ENCODE measurements around the gene ALDOC. TPM values are rescaled to one million over a fixed set of nuclear protein-coding genes. Genes with fewer than 3 reads are reported as not detected.

Gene ALDOC
- total and polyA plus RNA-seq, 10 of the 15 experiments (the other 5 are each of a cell fraction or from before 2014, with no cell fraction given): 16.0 to 268 (median 78.2) TPM

GRCh38 chr17:28598799-28599310 lies 22.2 kb upstream of the ALDOC start, which contains the start of gene SPAG5 (continued):
- no peak for TF ChIP-seq PRDM15 (CRISPR knock-in tag; IDR thresholded peaks at IDR 0.05)
- TF ChIP-seq PAX8 (IDR thresholded peaks at IDR 0.05): no peak
- TF ChIP-seq SIN3A (IDR thresholded peaks at IDR 0.05; ENCODE audit: low read depth, low read length): peak; percentile 95
- TF ChIP-seq IRF3 (IDR thresholded peaks at IDR 0.05): 0 out of 2 replicates have a peak, but pooled peaks have one; percentile 44
- no peak for TF ChIP-seq MTA2 (IDR thresholded peaks at IDR 0.05; ENCODE audit: low read depth)
- TF ChIP-seq SMARCA5 (IDR thresholded peaks at IDR 0.05): no peak
- 0 out of 2 replicates have a peak, but pooled peaks have one; percentile 3 for TF ChIP-seq TCF3 (IDR thresholded peaks at IDR 0.05; ENCODE audit: borderline replicate concordance, insufficient read depth, low read depth, low read length)
- peak; percentile 73 for TF ChIP-seq CREB1 (IDR thresholded peaks at IDR 0.05; ENCODE audit: low read depth)
- TF ChIP-seq YBX1 (IDR thresholded peaks at IDR 0.05): no peak
- TF ChIP-seq TCF12 (IDR thresholded peaks at IDR 0.05; ENCODE audit: low read depth, low read length): peak; percentile 32; the same call in 1 of the 2 replicates
- TF ChIP-seq BRCA1 (IDR thresholded peaks at IDR 0.05; ENCODE audit: low read depth, low read length): no peak
- TF ChIP-seq LARP7 (IDR thresholded peaks at IDR 0.05): no peak
- no peak for TF ChIP-seq KLF5 (IDR thresholded peaks at IDR 0.05; ENCODE audit: partially characterized antibody)
- no peak for TF ChIP-seq NFXL1 (IDR thresholded peaks at IDR 0.05; ENCODE audit: borderline replicate concordance)
- TF ChIP-seq JUND (IDR thresholded peaks at IDR 0.05; ENCODE audit: low read depth, low read length): no peak
- no peak for TF ChIP-seq PBX3 (IDR thresholded peaks at IDR 0.05; ENCODE audit: insufficient replicate concordance, low read depth, low read length)
- peak; percentile 92 for TF ChIP-seq MXI1 (IDR thresholded peaks at IDR 0.05; ENCODE audit: low read depth, low read length)
- TF ChIP-seq RELA (IDR thresholded peaks at IDR 0.05; ENCODE audit: borderline replicate concordance, partially characterized antibody): peak; percentile 44
- TF ChIP-seq BHLHE40 (IDR thresholded peaks at IDR 0.05; ENCODE audit: borderline replicate concordance in 1 of 2, low read depth in 2 of 2, low read length in 1 of 2): peak in 1 of 2 experiments; percentile 39; a peak in 2 of 4 replicates
- no peak for TF ChIP-seq RCOR1 (conservative IDR thresholded peaks at IDR 0.05; ENCODE audit: low read depth, low read length)
- TF ChIP-seq ZNF384 (IDR thresholded peaks at IDR 0.05; ENCODE audit: borderline replicate concordance, low read depth, low read length): no peak
- peak; percentile 39; the same call in 1 of the 2 replicates for TF ChIP-seq ZNF687 (IDR thresholded peaks at IDR 0.05)
